Upper lobe of left lung (tissue), 4 donors: Measurements from ENCODE around the gene FADS2.

Experiments
- CTCF ChIP-seq, 6 experiments: fragments of 450-650 bp in 4 of 6; fragments of 200-600 bp in 2 of 6; sonication (generic) in 2 of 6; IDR thresholded peaks; one replicate each; pipeline ENCODE4 v1.5.1; 2016 to 2019; ENCODE audit warnings: antibody characterized with exemption in 6 of 6
- EP300 ChIP-seq, 4 donors: sonication (generic); formaldehyde crosslinking; IDR thresholded peaks; one replicate each; pipeline ENCODE4 v1.5.1; 2017; ENCODE audit warnings: antibody characterized with exemption in 4 of 4, control low read depth in 2 of 4
- POLR2A ChIP-seq, 4 donors: fragments of 450-650 bp; IDR thresholded peaks; one replicate each; pipeline ENCODE4 v1.5.1; 2016 to 2017; ENCODE audit warnings: antibody characterized with exemption in 4 of 4, mild to moderate bottlenecking in 2 of 4
- POLR2AphosphoS5 ChIP-seq, 2 donors: sonication (generic); formaldehyde crosslinking; IDR thresholded peaks; one replicate each; pipeline ENCODE4 v1.5.1; 2017; ENCODE audit warnings: antibody characterized with exemption in 2 of 2

- no peak for TF ChIP-seq CTCF (IDR thresholded peaks at IDR 0.05)
- no peak for TF ChIP-seq EP300 (IDR thresholded peaks at IDR 0.05)
- no peak for TF ChIP-seq POLR2A (IDR thresholded peaks at IDR 0.05)
- TF ChIP-seq POLR2AphosphoS5 (IDR thresholded peaks at IDR 0.05): no peak
Measured at GRCh38 chr11:61870541-61871031, 42.5 kb downstream of the FADS2 start.
